OCI-LY1 (cell line): ENCODE data around the gene BPHL.
"Not testable (repeated sequence)": the region's sequence is repeated elsewhere in the genome, so short reads cannot be mapped to it uniquely, and the experiment has no call there.

Experiments
- CTCF ChIP-seq: fragments of 200-600 bp; sonication (generic), shearing (Covaris generic); IDR thresholded peaks from 2 replicates; pipeline ENCODE4 v1.5.1; 2017; ENCODE audit warnings: mild to moderate bottlenecking, antibody characterized with exemption, low read length, moderate library complexity, mixed read lengths
- EZH2 ChIP-seq: fragments of 200-600 bp; sonication (generic), shearing (Covaris generic); IDR thresholded peaks from 2 replicates; pipeline ENCODE4 v1.8.0; 2017; ENCODE audit warnings: borderline replicate concordance, mixed run types, mild to moderate bottlenecking, antibody characterized with exemption, low read length, moderate library complexity, mixed read lengths

- TF ChIP-seq CTCF, EZH2: not testable (repeated sequence)
Observed at GRCh38 chr6:3173636-3174089, 55.2 kb downstream of the BPHL start.
